Ascending aorta (tissue), 2 donors: ENCODE results near the gene GJD4. TPM values are rescaled to one million over a fixed set of nuclear protein-coding genes. Genes with fewer than 3 reads are reported as not detected.

Experiments
- DNase-seq, 2 donors: peaks; one replicate each; pipeline ENCODE4 v3.0.0-alpha.2; 2019; ENCODE audit warnings: low spot score in 2 of 2
- H3K27ac ChIP-seq, 2 donors: fragments of 200-600 bp; sonication (generic); one replicate each; pipeline ENCODE4 v1.5.1; 2016 to 2017; ENCODE audit warnings: mild to moderate bottlenecking in 1 of 2
- H3K27me3 ChIP-seq: fragments of 200-600 bp; sonication (generic); one replicate; pipeline ENCODE4 v1.5.1; 2017
- H3K36me3 ChIP-seq, 2 donors: fragments of 200-600 bp; sonication (generic); one replicate each; pipeline ENCODE4 v1.5.1; 2016
- H3K4me1 ChIP-seq, 2 donors: fragments of 200-600 bp; sonication (generic); one replicate each; pipeline ENCODE4 v1.5.1; 2016 to 2017; ENCODE audit warnings: mild to moderate bottlenecking in 1 of 2
- H3K4me3 ChIP-seq, 2 donors: fragments of 200-600 bp; sonication (generic); one replicate each; pipeline ENCODE4 v1.5.1; 2016 to 2017; ENCODE audit warnings: mild to moderate bottlenecking in 1 of 2
- H3K9me3 ChIP-seq, 2 donors: fragments of 200-600 bp; sonication (generic); one replicate each; pipeline ENCODE4 v1.5.1; 2016
- intact Hi-C: fragments of 100-400 bp; cut with DNase I; formaldehyde crosslinking; loops from one replicate; pipeline ENCODE4 v1.15.1; 2023
- total RNA-seq: library from RNA; depleted of rRNA; stranded (reverse); fragments of >200 nt; gene quantifications from one replicate; pipeline ENCODE4 v1.1.0, GENCODE V29; 2016
- TF ChIP-seq, protein P1 (sequence below), 3 experiments: fragments of 200-600 bp in 2 of 3; fragments of 450-650 bp in 1 of 3; sonication (generic) in 2 of 3; IDR thresholded peaks; one replicate each; pipeline ENCODE4 v1.5.1; 2016 to 2019; ENCODE audit warnings: antibody characterized with exemption in 3 of 3, mild to moderate bottlenecking in 1 of 3, moderate library complexity in 1 of 3

GJD4 gene
- total RNA-seq, 1 donor from 2014 or later, result not detected

GRCh38 chr10:35640474-35640873 lies 35.3 kb downstream of the GJD4 start:
- peak overlapping the region; percentile 55 to 73 for H3K4me3 ChIP-seq
- H3K27ac ChIP-seq, result peak overlapping the region; percentile 45 to 65
- TF ChIP-seq, protein P1, sequence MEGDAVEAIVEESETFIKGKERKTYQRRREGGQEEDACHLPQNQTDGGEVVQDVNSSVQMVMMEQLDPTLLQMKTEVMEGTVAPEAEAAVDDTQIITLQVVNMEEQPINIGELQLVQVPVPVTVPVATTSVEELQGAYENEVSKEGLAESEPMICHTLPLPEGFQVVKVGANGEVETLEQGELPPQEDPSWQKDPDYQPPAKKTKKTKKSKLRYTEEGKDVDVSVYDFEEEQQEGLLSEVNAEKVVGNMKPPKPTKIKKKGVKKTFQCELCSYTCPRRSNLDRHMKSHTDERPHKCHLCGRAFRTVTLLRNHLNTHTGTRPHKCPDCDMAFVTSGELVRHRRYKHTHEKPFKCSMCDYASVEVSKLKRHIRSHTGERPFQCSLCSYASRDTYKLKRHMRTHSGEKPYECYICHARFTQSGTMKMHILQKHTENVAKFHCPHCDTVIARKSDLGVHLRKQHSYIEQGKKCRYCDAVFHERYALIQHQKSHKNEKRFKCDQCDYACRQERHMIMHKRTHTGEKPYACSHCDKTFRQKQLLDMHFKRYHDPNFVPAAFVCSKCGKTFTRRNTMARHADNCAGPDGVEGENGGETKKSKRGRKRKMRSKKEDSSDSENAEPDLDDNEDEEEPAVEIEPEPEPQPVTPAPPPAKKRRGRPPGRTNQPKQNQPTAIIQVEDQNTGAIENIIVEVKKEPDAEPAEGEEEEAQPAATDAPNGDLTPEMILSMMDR (IDR thresholded peaks at IDR 0.05), result peak; percentile 31 to 43 (median 38)
- no peaks in the 10 kb centered on the region for H3K9me3 ChIP-seq
- intact Hi-C loops, result loop anchor here (5.0 to 10.0 kb wide), 5 partner anchors 303 to 852 kb away; partner anchors contain the start of gene CCNY
- H3K36me3 ChIP-seq, result no peaks in the 10 kb centered on the region
- H3K4me1 ChIP-seq, result peaks cover 0 to 6% of the 10 kb centered on the region in 2 donors
- no peaks in the 10 kb centered on the region for H3K27me3 ChIP-seq
- peak in 1 of 2 donors; percentile 79 for DNase-seq

DNA sequence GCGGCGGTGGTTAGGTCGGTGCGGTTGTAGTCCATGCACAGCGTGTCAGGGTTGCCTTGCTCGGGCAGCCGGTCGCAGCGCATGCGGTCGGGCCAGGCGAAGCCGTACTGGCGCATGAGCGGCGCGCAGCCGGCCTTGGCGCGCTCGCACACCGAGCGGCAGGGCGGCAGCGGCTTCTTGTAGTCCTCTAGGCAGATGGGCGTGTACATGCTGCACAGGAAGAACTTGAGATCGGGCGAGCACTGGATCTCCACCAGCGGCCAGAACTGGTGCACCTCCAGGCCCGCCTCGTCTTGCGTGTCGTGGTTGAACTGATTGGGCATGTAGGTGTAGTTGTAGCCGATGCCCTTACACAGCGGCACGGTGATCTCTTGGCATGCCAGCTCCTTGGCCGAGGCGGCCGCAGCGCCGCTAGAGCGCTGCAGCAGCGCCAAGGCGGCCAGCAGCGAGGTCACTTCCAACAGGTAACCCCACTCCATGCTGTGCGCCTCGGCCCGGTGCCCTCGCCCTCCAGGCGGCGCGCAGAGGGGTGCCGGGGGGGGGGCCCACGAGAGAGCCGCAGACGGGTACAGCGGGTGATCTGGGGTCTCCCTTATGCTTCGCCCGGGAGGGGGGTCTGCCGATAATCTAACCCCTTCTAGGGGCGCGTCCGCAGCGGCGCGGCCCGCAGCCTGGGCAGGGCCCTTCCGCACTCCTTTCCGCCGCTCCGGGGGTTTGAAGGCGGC lies 36.0 kb downstream of the GJD4 start:
- DNase-seq, result peak in 1 of 2 donors; percentile 78
- Histone ChIP-seq H3K4me3 (peak overlapping the region; percentile 76 to 83), H3K27me3 (no peaks in the 10 kb centered on the region), H3K36me3 (no peaks in the 10 kb centered on the region), H3K9me3 (no peaks in the 10 kb centered on the region), H3K27ac (peak overlapping the region; percentile 88 to 91), H3K4me1 (peaks cover 0 to 6% of the 10 kb centered on the region in 2 donors)
- TF ChIP-seq, protein P1 (IDR thresholded peaks at IDR 0.05), result no peak
- intact Hi-C loops, result loop anchor here (5.0 to 10.0 kb wide), 5 partner anchors 304 to 851 kb away; partner anchors contain the start of gene CCNY

DNA sequence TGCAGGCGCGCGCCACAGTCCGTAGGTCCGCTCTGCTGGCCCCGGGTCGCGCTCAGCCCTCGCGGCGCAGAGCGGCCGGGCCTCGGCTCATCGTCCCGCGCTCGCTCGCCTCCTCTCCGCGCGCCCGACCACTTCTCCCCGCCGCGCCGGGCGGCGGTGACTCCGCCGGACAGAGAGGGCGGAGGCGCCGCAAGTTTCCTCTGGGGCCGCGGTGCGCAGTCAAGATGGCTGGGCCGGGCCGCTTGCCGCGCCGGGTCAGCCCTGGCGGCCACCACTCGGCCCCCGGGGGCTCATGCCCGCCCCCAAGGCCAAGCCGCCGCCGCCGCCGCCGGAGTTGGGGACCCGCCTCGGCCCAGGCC lies 36.5 kb downstream of the GJD4 start:
- H3K4me1 ChIP-seq, result peaks cover 0 to 6% of the 10 kb centered on the region in 2 donors
- TF ChIP-seq, protein P1 (IDR thresholded peaks at IDR 0.05), result no peak
- H3K36me3 ChIP-seq, result no peaks in the 10 kb centered on the region
- peak overlapping the region; percentile 76 to 83 for H3K4me3 ChIP-seq
- intact Hi-C loops, result loop anchor here (2.0 to 10.0 kb wide), 7 partner anchors 181 to 851 kb away; partner anchors contain the start of genes CCNY and CREM
- H3K27me3 ChIP-seq, result no peaks in the 10 kb centered on the region
- H3K9me3 ChIP-seq, result no peaks in the 10 kb centered on the region
- DNase-seq, result peak in 1 of 2 donors; percentile 66
- H3K27ac ChIP-seq, result peak overlapping the region; percentile 88 to 91

DNA sequence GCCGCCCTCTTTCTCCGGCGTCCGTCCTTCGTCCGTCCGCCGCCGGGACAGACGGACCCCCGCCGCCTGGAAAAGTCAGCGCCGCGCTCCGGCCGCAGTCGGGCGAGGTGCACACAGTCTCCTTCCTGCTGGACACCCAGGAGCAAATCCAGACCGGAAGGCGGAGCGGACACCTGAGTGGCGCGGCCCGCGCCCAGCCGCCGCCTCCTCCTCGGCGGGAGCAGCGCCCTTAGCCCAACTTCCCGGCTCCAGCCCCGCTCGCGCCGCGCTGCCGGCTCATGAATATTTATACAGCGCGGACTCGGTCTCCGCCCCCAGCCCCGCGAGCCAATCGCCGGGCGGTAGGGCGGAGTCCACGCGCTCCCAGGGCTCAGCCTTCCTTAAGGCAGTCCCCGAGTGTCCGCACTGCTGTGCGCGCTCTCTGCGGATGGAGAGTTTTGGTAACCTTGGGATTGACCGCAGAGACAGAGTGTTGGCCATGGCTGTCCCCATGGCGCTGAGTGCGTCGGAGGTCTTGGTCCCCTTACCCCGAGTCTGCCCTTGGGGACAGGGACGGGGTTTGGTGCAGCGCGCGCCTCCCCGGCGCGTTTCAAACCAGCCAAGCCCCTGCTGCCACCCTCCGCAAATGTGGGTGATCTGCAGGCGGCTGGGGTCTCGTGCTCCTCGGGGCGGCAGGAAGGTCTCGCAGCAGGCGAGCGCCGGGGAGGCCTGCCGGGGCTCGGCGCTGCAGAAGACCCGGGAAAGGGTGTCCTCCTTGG lies 37.1 kb downstream of the GJD4 start, which contains the start of gene FZD8:
FZD8 (minus strand) TSS at position 262 of the 758 bp plus-strand sequence. CDS start 867 bp downstream, outside the sequence.
- H3K27ac ChIP-seq, result peak within 1 kb of the TSS; percentile 88 to 91
- intact Hi-C loops, result loop anchor here (2.0 to 10.0 kb wide), 7 partner anchors 181 to 850 kb away; partner anchors contain the start of genes CCNY and CREM
- TF ChIP-seq, protein P1 (IDR thresholded peaks at IDR 0.05), result peak in 1 of 3 experiments; percentile 27

DNA sequence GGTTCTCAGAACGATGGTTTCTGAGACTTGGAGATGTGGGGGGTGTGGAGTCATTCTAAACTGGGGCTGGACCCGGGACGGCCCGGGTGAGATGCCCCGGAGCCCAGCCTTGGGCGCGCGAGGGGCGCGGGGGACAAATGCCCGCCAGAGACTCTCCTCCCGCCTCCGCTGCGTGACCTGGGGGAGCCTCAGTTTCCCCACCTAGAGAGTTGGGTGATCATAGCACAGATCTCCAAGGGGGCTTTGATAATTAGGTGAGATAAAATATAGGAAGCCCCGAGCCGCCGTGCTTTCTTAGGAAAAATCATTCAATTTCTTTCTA lies 37.6 kb downstream of the GJD4 start:
- H3K9me3 ChIP-seq, result no peaks in the 10 kb centered on the region
- no peak for DNase-seq
- peak overlapping the region; percentile 75 for H3K27ac ChIP-seq
- intact Hi-C loops, result loop anchor here (2.0 to 10.0 kb wide), 7 partner anchors 180 to 850 kb away; partner anchors contain the start of genes CCNY and CREM
- peaks cover 0 to 6% of the 10 kb centered on the region in 2 donors for H3K4me1 ChIP-seq
- no peaks in the 10 kb centered on the region for H3K36me3 ChIP-seq
- peak overlapping the region; percentile 76 to 83 for H3K4me3 ChIP-seq
- TF ChIP-seq, protein P1 (IDR thresholded peaks at IDR 0.05), result no peak
- no peaks in the 10 kb centered on the region for H3K27me3 ChIP-seq

More for the DNA sequence above, 37.1 kb downstream of the GJD4 start, which contains the start of gene FZD8:
- Histone ChIP-seq H3K4me1 (peaks cover 0 to 6% of the 10 kb centered on the region in 2 donors), H3K4me3 (peak within 1 kb of the TSS; percentile 76 to 83), H3K27me3 (no peaks in the 10 kb centered on the region), H3K36me3 (no peaks in the 10 kb centered on the region), H3K9me3 (no peaks in the 10 kb centered on the region)
- peak; percentile 63 to 95 for DNase-seq
